Measurements from ENCODE around the gene STAC2. TPM values are rescaled to one million over a fixed set of nuclear protein-coding genes. Genes with fewer than 3 reads are reported as not detected.
"Not testable (repeated sequence)": the region's sequence is repeated elsewhere in the genome, so short reads cannot be mapped to it uniquely, and the experiment has no call there.

Gene STAC2
- total and polyA plus RNA-seq, 2 of the 13 experiments (the other 11 are each of a cell fraction or from before 2014, with no cell fraction given) = not detected

DNA sequence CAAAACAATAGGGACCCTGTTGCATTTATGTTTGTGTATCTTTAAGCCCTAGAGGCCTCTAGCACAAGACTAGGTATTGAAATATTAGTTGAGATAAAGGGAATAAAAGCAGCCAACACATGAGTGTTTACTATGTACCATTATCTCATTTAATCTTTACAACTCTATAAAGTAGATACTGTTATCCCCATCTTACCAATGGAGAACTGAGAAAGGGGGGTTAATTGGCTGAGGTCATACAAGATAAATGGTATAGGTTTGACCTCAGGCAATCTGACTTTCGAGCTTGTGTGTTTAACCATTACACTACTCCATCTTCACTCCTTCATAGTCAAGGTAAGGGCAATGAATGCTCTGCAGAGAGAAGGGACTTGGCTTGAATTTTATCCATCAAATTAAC is 26.3 kb upstream of the STAC2 start (continued):
- TF ChIP-seq, protein P1, sequence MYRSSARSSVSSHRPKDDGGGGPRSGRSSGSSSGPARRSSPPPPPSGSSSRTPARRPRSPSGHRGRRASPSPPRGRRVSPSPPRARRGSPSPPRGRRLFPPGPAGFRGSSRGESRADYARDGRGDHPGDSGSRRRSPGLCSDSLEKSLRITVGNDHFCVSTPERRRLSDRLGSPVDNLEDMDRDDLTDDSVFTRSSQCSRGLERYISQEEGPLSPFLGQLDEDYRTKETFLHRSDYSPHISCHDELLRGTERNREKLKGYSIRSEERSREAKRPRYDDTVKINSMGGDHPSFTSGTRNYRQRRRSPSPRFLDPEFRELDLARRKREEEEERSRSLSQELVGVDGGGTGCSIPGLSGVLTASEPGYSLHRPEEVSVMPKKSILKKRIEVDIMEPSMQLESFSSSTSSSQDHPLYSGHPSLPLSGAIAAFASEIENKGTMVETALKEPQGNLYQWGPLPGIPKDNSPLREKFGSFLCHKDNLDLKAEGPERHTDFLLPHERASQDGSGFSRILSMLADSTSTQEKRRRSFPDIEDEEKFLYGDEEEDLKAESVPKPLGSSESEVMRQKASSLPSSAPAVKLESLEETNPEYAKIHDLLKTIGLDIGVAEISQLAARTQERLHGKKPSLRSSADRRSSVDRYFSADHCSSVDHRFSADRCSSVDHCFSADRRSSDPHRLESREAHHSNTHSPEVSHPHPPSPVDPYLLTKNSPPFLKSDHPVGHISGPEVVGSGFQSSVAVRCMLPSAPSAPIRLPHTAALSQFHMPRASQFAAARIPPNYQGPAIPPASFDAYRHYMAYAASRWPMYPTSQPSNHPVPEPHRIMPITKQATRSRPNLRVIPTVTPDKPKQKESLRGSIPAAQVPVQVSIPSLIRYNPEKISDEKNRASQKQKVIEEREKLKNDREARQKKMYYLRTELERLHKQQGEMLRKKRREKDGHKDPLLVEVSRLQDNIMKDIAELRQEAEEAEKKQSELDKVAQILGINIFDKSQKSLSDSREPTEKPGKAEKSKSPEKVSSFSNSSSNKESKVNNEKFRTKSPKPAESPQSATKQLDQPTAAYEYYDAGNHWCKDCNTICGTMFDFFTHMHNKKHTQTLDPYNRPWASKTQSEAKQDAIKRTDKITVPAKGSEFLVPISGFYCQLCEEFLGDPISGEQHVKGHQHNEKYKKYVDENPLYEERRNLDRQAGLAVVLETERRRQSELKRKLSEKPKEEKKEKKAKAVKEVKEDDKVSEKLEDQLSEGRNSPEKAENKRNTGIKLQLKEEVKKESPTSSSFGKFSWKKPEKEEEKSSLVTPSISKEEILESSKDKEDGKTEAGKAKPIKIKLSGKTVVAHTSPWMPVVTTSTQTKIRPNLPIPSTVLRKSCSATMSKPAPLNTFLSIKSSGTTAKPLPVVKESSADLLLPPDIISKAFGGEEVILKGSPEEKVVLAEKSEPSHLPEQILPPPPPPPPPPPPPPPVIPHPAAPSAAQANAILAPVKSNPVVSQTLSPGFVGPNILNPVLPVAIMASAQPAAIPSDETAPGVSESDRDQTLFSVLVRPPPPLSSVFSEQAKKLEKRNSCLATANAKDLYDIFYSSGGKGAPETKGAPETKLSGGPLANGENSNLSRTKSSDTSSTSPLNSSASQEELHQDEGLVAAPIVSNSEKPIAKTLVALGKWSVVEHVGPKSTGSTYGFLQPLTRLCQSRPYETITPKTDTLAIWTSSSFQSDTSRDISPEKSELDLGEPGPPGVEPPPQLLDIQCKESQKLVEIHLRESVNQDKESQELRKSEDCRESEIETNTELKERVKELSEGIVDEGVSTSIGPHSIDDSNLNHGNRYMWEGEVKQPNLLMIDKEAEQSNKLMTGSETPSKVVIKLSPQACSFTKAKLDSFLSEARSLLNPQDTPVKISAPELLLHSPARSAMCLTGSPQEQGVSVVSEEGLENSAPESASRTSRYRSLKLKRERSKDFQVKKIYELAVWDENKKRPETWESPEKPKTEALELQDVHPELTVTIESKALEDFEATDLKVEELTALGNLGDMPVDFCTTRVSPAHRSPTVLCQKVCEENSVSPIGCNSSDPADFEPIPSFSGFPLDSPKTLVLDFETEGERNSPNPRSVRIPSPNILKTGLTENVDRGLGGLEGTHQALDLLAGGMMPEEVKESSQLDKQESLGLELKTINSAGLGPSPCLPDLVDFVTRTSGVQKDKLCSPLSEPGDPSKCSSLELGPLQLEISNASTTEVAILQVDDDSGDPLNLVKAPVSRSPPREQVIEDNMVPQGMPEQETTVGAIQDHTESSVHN (CRISPR knock-in tag; IDR thresholded peaks at IDR 0.05) = no peak
- TF ChIP-seq ZSCAN31 (CRISPR knock-in tag; IDR thresholded peaks at IDR 0.05; ENCODE audit: low read depth) = no peak

DNA sequence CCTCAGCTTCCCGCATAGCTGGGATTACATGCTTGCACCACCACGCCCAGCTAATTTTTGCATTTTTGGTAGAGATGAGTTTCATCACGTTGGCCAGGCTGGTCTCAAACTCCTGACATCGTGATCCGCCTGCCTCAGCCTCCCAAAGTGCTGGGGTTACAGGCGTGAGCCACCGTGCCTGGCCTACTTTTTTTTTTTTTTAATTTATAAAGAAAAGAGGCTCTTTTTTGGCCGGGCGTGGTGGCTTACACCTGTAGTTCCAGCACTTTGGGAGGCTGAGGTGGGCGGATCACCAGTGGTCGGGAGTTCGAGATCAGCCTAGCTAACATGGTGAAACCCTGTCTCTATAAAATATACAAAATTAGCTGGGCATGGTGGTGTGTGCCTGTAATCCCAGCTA is 24.3 kb upstream of the STAC2 start:
- H3K4me3 ChIP-seq (replicated peaks in 1 of 3; ENCODE audit: insufficient read depth in 1 of 3, low read depth in 2 of 3, low read length in 3 of 3); H3K79me2 ChIP-seq (ENCODE audit: insufficient read depth, low read length); H2AFZ ChIP-seq (ENCODE audit: low read length); intact Hi-C loops (cut with micrococcal nuclease; ENCODE audit: unreplicated experiment); H3K9ac ChIP-seq (ENCODE audit: insufficient read depth, low read depth, low read length); CTCF ChIA-PET (ENCODE audit: low intra/inter-chr PET ratio, low total read pairs); DNase-seq (ENCODE audit: low spot score); H3K4me2 ChIP-seq (ENCODE audit: low read depth, low read length); H3K9me3 ChIP-seq (ENCODE audit: low read length); H3K36me3 ChIP-seq (replicated peaks in 1 of 2; ENCODE audit: control insufficient read depth in 1 of 2, insufficient read depth in 2 of 2, low read length in 2 of 2); H3K27me3 ChIP-seq (ENCODE audit: control insufficient read depth in 1 of 2, insufficient read depth in 2 of 2, low read length in 2 of 2); BruUV-seq (replicated peaks); H4K20me1 ChIP-seq (ENCODE audit: insufficient read depth, low read length); ATAC-seq; FAIRE-seq; POLR2A ChIA-PET; H3K4me1 ChIP-seq (ENCODE audit: insufficient read depth, low read length); in situ Hi-C loops (cut with HindIII; ENCODE audit: extremely low pct_ligation_motif_present, low pct_unique_long_range_greater_than_20kb); H3K27ac ChIP-seq (ENCODE audit: extremely low read length, insufficient read depth, low read length): not testable (repeated sequence)
- WGBS (ENCODE audit: low lambda C conversion rate) = 94% methylated on average over 12 of the region's 12 CpGs
